Brain pericyte (primary cell): ENCODE data around the gene DRD1.
A peak's percentile ranks its signal among the peaks of the same experiment; 100 is the strongest.

Experiments used
- DNase-seq: peaks from one replicate; pipeline ENCODE4 v3.0.0-alpha.2; 2012; ENCODE audit warnings: low read depth, low spot score

The DRD1 gene

GRCh38 chr5:175444060-175444904, at the start of gene DRD1:
Gene DRD1, minus strand, starts transcription at chr5:175444182. Its CDS starts 1,083 bp downstream, at chr5:175443099.
- no peak for DNase-seq

- no peak for DNase-seq
Measured at GRCh38 chr5:175493726-175494125, 49.7 kb upstream of the DRD1 start.

- DNase-seq: no peak
Measured at GRCh38 chr5:175493260-175493659, 49.3 kb upstream of the DRD1 start.

- no peak for DNase-seq
Measured at GRCh38 chr5:175491223-175491622, 47.2 kb upstream of the DRD1 start.

GRCh38 chr5:175489693-175490443, 45.9 kb upstream of the DRD1 start:
- no peak for DNase-seq

- no peak for DNase-seq
Measured at GRCh38 chr5:175487514-175488222, 43.7 kb upstream of the DRD1 start.

- DNase-seq: no peak
Measured at GRCh38 chr5:175485631-175486030, 41.6 kb upstream of the DRD1 start.

GRCh38 chr5:175484829-175485228, 40.8 kb upstream of the DRD1 start:
- no peak for DNase-seq

GRCh38 chr5:175484322-175484721, 40.3 kb upstream of the DRD1 start:
- no peak for DNase-seq

- no peak for DNase-seq
Measured at GRCh38 chr5:175483337-175483736, 39.4 kb upstream of the DRD1 start.

- DNase-seq: peak; percentile 16
Measured at GRCh38 chr5:175479125-175479881, 35.3 kb upstream of the DRD1 start.

GRCh38 chr5:175478384-175479124, 34.6 kb upstream of the DRD1 start, which contains the start of gene SFXN1:
Gene SFXN1, plus strand, starts transcription at chr5:175478560. Its CDS starts 13,544 bp downstream, at chr5:175492104.
- DNase-seq: no peak

GRCh38 chr5:175478008-175478383, 34.0 kb upstream of the DRD1 start:
- no peak for DNase-seq

- DNase-seq: no peak
Measured at GRCh38 chr5:175477440-175477839, 33.5 kb upstream of the DRD1 start.

- no peak for DNase-seq
Measured at GRCh38 chr5:175475248-175475647, 31.3 kb upstream of the DRD1 start.

GRCh38 chr5:175472378-175472777, 28.4 kb upstream of the DRD1 start:
- no peak for DNase-seq

- no peak for DNase-seq
Measured at GRCh38 chr5:175471628-175472027, 27.6 kb upstream of the DRD1 start.

- DNase-seq: no peak
Measured at GRCh38 chr5:175471196-175471595, 27.2 kb upstream of the DRD1 start.

- DNase-seq: no peak
Measured at GRCh38 chr5:175470781-175471180, 26.8 kb upstream of the DRD1 start.

GRCh38 chr5:175469916-175470315, 25.9 kb upstream of the DRD1 start:
- DNase-seq: no peak

- no peak for DNase-seq
Measured at GRCh38 chr5:175468892-175469291, 24.9 kb upstream of the DRD1 start.
